NCI-H510A treated with DMSO at 0.1 percent for 48 hours (cell line): Measurements from ENCODE around the gene ZNF778.

Experiments
- DNase-seq: peaks from one replicate; lab custom pipeline; 2025; lab: John Stamatoyannopoulos, UW

ZNF778 gene

DNA sequence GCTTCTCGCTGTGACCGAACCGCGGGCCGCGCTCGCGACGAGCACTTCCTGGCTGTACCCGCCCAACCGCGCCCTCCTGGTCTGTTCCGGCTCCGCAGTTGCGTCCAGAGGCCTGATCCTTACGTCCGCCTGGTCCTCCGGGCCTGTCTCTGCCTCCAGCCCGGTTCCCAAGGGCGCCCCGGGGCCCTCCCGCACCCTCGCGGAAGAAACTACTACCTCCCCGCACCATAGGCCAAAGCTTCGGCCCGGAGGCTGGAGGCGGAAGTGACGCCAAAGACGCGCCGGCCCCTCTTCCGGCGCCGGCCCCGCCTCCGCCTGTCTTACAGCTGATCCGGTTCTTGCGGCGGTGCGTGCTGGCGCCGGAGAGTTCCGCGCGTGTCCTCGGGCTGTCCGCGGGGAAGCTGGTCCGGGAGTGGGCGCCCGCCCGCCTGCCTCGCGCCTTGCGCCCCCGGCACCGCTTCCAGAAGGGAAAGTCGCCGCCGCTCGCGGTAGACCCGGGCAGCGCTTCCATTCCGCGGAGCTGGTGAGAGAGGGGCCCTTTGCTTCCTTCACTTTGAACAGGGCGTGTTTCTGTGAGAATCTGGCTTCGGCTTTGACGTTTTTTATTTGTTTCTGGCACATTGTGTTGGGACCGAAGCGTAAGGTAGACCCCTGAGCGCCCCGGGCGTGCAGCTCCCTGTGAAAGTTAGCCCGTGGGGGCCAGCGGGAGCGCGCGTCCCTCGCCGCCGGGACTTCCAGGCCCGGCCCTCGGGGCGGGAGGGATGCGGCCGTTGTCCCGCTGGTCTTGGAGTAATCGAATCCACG, at the start of gene ZNF778:
Gene ZNF778, plus strand, starts transcription at position 316 of the 804 bp plus-strand sequence. CDS start 3,425 bp downstream, outside the sequence.
- peak; percentile 70 for DNase-seq

GRCh38 chr16:89168381-89169189, 48.9 kb upstream of the ZNF778 start:
- DNase-seq: no peak

DNA sequence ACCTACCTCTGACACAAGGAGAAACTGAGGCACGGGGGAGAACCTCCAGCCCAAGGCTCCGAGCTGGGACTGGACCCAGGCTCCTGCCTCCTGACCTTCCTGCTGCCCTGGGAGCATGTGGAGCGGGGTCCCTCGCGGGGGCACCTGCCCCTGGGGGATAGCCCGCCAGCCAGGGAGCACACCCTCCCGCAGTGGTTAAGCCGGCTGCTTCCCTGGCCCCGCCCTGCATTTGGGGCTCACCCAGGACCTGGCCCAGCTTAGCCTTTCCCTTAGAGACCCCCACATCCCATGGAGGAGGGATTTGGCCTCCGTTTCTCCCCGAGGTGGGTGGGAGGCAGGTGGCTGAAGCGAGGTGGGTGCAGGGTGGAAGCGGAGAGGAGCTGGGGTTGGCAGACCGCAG, 47.7 kb upstream of the ZNF778 start:
- DNase-seq: no peak

DNA sequence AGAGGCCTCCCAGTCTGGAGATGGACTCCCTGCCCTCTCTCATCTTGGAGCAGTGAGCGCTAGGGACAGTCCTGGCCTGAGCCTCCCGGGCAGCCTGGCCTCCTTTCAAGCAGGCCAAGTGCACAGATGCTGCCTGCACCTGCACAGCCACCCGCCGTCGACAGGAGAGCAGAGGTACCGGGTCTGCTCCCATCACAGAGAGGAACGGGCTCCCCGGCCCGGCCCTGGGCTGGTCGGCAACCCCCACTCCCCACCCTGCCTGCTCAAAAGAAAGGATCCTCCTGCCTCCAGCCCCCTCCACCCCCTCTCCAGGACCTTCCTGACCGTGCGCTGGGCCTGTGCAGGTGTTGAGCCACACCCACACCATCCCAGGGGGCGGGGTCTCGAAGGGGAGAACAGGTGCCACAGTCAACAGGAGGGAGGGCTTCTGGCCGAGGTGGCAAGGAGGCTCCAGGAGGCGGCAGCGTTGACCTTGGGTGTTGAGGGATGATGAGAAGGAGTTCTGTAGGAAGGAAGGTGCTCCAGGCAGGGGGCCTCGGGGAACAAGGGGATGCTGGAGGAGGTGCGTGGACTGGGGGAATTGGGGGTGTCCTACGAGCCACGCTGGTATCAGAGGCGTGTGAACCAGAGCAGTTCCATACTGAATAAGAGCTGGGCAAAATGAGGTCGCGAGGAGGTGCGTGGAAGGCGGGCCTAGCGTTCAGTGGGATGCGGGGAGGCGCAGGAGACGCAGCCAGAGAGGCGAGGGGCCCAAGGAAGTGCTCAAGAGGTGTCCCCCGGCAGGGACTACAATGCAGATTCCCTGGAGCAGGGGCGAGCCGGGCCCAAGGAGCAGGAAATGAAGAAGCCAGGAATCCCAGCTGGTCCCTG, 46.9 kb upstream of the ZNF778 start:
- DNase-seq: peak; percentile 49

DNA sequence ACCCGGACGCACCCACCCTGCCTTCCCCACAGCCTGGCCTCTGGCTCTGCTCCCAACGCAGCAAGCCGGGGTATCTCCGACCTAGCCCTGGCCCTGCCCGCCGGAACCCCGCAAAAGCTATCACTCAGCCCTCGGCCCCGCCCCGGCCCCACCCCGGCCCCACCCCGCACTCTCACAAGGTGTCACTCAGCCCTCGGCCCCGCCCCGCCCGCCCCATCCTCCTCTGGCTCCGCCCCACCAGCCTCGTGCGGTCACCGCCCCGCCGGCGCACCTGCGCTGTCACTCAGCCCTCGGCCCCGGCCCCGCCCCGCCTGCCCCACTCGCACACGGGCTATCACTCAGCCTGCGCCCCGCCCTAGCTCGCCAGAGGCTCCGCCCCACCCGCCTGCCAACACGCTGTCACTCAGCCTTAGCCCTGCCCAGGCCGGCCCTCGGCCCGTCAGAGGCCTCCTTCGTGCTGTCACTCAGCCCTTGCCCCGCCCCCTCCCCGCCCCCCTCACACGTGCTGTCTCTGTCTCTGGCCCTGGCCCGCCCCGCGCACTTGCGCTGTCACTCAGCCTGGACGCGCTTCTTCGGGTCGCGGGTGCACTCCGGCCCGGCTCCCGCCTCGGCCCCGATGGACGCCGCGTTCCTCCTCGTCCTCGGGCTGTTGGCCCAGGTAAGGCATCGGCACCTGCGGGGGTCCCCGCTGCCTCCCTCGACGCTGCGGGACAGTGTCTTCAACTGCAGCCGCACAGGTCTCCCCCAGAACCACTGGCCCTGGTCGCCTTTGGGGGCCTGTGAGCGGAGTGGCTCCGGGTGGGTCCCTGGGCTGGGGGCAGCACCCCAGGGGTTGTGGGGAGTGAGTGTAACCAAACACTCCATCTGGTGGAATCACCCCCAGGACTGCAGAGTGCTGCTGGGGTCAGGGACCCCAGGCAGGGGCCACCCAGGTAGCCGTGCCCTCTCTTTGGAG, 46.0 kb upstream of the ZNF778 start, which contains the start of gene CDH15:
Gene CDH15, plus strand, starts transcription at position 533 of the 955 bp plus-strand sequence. Its CDS starts 84 bp downstream, at position 617.
- DNase-seq: peak; percentile 73

DNA sequence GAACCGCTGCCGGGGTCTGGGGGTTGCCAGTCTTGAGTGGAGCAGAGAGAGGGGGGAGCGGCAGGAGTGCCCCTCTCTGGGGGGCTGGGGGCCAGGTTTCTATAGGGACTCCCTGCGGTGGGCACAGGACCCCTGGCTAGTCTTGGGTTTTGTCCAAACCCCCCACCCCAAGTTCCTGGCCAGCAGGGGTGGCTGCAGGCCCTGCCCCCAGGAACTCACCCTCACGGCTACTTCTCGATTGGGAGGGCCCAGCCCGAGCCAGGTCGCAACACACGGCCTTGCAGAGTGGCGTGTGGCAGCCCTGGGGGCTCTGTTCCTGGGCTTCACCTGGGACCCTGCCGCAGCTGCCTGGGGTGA, 45.4 kb upstream of the ZNF778 start:
- DNase-seq: no peak

- no peak for DNase-seq
These were observed 44.9 kb upstream of the ZNF778 start for GRCh38 chr16:89172528-89173173.

DNA sequence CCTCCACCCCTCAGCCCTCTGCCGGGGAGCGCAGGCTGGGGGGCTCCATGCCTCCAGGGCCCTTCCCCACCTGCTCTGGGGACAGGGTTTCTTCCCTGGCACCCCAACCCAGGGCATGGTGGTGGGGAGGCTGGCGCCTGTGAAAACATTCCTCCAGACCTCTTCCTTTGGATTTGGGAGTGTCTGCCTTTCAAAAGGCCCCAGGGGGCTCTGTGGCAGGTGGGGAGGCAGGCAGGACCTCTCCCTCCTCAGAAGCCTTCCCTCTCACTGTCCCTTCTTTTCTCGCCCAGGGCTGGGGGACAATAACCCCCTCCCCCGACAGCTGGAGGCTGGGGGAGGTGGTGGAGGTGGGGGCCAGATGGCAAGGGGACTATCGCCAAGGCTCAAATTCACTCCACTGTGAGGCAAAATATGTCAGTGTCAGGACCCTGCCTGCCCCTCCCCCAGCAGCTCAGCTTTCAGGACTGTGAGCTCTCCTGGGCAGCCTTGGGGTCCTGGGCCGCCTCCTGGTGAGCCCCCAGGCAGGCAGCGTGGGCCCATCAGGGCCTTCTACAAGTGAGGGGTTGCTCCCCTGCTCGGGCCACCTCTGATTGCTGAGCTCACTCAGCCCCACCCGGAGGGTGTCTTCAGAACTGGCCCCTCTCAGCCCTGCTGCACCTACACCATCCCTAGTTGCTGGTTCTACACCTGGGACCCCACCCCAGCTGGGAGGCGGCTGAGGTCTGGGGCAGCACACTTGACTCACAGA, 44.2 kb upstream of the ZNF778 start:
- DNase-seq: no peak

GRCh38 chr16:89174055-89174827, 43.3 kb upstream of the ZNF778 start:
- no peak for DNase-seq

- no peak for DNase-seq
These were observed 42.6 kb upstream of the ZNF778 start for GRCh38 chr16:89174877-89175276.

DNA sequence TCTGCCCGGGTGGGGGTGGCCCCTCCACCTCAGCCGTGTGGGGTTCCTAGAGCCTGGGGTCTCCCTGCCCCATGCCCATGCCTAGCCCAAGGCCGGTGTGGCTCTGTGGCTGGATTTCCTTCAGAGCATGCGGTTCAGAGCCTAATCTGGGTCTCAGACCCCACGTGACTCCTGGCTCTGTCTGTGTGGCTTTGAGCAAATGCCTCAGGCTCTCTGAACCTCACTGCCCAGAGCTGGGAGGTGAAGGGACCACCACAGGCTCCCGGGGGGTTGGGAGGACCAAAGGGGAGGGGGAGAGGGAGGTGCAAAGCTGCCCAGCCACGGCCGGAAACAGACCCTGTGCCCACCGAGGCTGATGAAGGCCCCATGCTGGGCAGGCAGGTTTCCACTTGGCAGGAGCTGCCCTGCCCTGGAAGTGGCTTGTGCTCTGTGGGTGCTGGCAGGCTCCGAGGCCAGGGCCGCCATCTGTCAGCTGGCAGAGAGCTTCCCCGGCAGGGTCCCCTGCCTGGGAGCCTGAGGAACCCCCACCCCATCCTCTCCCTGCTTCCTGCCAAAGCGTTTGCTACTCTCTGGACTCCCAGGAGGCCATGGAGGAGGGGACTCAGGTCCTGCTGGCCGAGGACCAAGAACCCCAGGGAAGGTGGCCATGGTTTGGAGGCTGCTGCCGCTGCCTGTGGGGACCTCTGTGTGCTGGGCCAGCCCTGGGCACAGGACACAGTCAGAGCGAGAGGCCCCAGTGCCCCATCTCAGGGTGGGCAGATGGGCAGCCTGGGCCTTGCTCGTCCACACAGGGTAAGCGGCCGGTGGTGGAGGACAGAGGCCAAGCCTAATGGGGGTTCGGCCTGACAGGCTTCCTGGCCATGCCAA, 42.0 kb upstream of the ZNF778 start:
- DNase-seq: no peak

DNA sequence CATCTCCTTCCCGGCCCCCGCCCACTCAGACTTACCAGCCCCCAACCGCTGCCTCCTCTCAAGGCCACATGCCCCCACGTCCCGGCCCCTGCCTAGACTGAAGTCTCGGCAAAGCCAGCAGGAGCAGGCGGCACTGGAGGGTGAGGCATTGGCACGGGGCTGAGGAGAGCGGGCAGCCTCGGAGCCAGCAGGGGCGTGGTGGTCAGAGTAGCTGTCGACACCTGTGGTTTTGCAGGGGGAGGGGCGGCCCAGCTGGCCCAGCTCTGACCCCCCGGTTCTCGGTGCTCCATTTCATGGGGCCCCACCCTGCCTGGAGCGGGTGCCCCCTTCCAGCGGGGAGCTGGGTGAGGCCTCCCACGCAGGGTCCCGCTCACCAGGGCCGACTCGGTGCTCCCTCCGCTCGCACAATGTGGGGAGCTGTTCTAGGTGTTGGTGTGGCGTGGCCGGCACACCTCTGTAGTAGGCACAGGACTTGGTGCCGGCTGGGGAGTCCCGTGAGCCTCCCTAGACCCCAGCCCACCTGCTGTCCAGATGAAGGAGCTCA, 41.3 kb upstream of the ZNF778 start:
- DNase-seq: no peak

DNA sequence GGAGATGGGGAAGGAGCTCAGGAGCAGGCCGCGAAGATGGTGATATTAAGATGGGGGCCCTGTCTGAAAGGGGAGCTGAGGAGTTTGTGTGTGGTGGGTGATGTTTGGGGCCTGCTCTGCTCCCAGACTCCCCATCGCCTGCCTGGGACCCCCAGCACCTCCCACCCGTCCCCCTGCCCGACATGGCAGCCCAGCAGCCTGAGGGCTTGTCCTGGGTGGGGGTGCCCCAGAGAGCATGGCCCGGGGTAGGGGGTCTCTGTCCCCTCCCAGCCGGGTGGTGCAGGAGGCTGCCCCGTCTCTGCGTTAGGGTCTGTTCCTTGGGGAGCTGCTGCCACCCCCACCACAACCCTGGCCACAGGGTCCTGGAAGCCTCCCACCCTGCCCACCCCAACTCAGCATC, 40.8 kb upstream of the ZNF778 start:
- no peak for DNase-seq

- no peak for DNase-seq
These were observed 40.0 kb upstream of the ZNF778 start for GRCh38 chr16:89177501-89177900.

DNA sequence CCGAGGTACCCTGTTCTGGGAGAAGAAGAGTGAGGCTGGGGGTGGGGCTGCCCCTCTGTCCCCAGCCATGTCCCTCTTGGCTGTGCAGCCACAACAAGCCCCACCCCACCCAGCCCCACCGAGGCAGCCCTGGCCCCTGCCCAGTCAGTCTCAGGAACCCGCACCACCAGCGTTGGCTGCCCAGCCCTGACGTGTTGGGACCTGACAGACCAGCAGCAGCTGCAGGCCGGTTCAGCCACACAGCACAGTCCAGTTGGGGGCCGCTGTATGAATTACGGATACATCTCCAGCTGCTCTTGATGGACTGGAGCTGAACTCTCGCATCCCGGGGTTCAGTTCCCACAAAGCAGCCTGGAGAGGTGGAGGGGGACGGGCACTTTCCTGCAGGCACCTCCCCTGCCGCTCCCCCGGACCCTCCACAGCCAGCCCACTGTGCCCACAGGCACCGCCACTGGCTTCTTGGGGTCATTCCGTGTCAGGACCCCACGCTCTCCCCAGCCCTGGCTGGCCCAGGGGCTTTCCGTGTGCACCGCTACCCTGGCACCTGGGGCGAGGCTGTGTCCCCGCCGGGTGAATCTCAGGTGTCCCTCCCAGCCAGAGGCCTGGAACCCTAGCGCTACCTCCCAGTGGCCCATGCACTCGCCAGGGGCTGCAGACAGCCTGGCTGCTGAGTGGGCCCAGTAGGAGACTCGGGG, 38.9 kb upstream of the ZNF778 start:
- no peak for DNase-seq

- DNase-seq: no peak
These were observed 38.4 kb upstream of the ZNF778 start for GRCh38 chr16:89179148-89179484.

- no peak for DNase-seq
These were observed 37.7 kb upstream of the ZNF778 start for GRCh38 chr16:89179656-89180315.
